ENCODE measurements around the gene RASAL3.

RASAL3 gene

DNA sequence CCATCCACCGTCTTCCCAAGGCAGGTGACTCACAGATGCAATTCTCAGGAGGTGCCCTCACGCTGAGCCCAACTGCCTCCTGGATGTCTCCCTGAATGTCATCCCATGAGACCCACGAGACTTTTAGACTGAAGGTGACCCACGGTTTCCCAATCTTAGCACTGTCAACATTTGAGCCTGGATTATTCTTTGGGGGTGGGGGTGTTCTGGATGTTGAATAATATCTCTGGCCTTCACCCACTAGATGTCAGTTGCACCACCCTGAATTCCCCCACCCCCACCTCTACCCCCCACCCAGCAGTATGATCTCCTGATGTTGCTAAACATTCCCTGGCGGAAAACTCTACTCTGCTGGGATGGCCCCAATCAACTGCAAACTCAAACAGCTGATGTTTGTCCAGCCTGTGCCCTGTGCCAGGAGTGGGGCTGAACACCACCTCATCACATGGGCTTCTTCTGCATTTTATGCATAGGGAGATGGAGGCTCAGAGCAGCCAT, 41.8 kb upstream of the RASAL3 start:
- TF ChIP-seq CTCF (IDR thresholded peaks at IDR 0.05; ENCODE audit: poor library complexity, severe bottlenecking): no peak
- Histone ChIP-seq H3K4me3 (ENCODE audit: severe bottlenecking) (no peak overlapping the region), H3K36me3 (ENCODE audit: low read depth) (no peaks in the 10 kb centered on the region), H3K27ac (ENCODE audit: poor library complexity, severe bottlenecking) (no peak overlapping the region), H3K27me3 (ENCODE audit: insufficient read depth, poor library complexity, severe bottlenecking) (peaks cover 26% of the 10 kb centered on the region), H3K4me1 (ENCODE audit: insufficient read depth, poor library complexity, severe bottlenecking) (no peaks in the 10 kb centered on the region), H3K9me3 (ENCODE audit: severe bottlenecking) (no peaks in the 10 kb centered on the region)
- no peak for ATAC-seq (ENCODE audit: low read depth)
- DNase-seq (ENCODE audit: low spot score): no peak

DNA sequence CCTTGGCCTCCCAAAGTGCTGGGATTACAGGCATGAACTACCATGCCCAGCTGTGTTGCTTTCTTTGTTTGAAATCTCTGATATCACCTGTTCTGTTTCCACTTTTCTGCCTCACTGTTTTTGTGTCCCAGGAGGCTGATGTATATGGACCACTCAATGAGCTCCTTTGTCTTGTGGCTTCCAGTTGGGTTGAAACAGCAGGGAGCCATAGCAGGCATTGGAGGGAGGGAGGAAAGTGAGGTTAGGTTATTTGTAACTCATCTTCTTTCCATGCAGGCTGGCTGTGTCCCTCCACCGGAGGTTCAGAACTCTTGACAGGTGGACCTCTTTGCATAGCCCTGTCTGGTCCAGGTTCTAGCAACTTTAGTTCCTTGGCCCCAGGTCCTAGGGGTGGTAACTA, 37.9 kb upstream of the RASAL3 start:
- H3K4me1 ChIP-seq (ENCODE audit: insufficient read depth, poor library complexity, severe bottlenecking): no peaks in the 10 kb centered on the region
- H3K27ac ChIP-seq (ENCODE audit: poor library complexity, severe bottlenecking): no peak overlapping the region
- H3K4me3 ChIP-seq (ENCODE audit: severe bottlenecking): no peak overlapping the region
- no peak for TF ChIP-seq CTCF (IDR thresholded peaks at IDR 0.05; ENCODE audit: poor library complexity, severe bottlenecking)
- ATAC-seq (ENCODE audit: low read depth) (no peak), DNase-seq (ENCODE audit: low spot score) (no peak)
- no peaks in the 10 kb centered on the region for H3K36me3 ChIP-seq (ENCODE audit: low read depth)
- no peaks in the 10 kb centered on the region for H3K27me3 ChIP-seq (ENCODE audit: insufficient read depth, poor library complexity, severe bottlenecking)
- no peaks in the 10 kb centered on the region for H3K9me3 ChIP-seq (ENCODE audit: severe bottlenecking)

- no peak for DNase-seq (ENCODE audit: low spot score)
- H3K9me3 ChIP-seq (ENCODE audit: severe bottlenecking): no peaks in the 10 kb centered on the region
- H3K27ac ChIP-seq (ENCODE audit: poor library complexity, severe bottlenecking): no peak overlapping the region
Observed at GRCh38 chr19:15501596-15501995, 37.3 kb upstream of the RASAL3 start.

GRCh38 chr19:15498910-15499309, 34.6 kb upstream of the RASAL3 start:
- no peak overlapping the region for H3K4me3 ChIP-seq (ENCODE audit: severe bottlenecking)
- no peak for TF ChIP-seq CTCF (IDR thresholded peaks at IDR 0.05; ENCODE audit: poor library complexity, severe bottlenecking)
- ATAC-seq (ENCODE audit: low read depth) (no peak), DNase-seq (ENCODE audit: low spot score) (no peak)
- no peaks in the 10 kb centered on the region for H3K27me3 ChIP-seq (ENCODE audit: insufficient read depth, poor library complexity, severe bottlenecking)
- no peaks in the 10 kb centered on the region for H3K9me3 ChIP-seq (ENCODE audit: severe bottlenecking)
- H3K27ac ChIP-seq (ENCODE audit: poor library complexity, severe bottlenecking): no peak overlapping the region
- no peaks in the 10 kb centered on the region for H3K36me3 ChIP-seq (ENCODE audit: low read depth)
- H3K4me1 ChIP-seq (ENCODE audit: insufficient read depth, poor library complexity, severe bottlenecking): no peaks in the 10 kb centered on the region

More at GRCh38 chr19:15501596-15501995, 37.3 kb upstream of the RASAL3 start:
- TF ChIP-seq CTCF (IDR thresholded peaks at IDR 0.05; ENCODE audit: poor library complexity, severe bottlenecking): no peak
- Histone ChIP-seq H3K36me3 (ENCODE audit: low read depth) (no peaks in the 10 kb centered on the region), H3K4me1 (ENCODE audit: insufficient read depth, poor library complexity, severe bottlenecking) (no peaks in the 10 kb centered on the region), H3K4me3 (ENCODE audit: severe bottlenecking) (no peak overlapping the region), H3K27me3 (ENCODE audit: insufficient read depth, poor library complexity, severe bottlenecking) (no peaks in the 10 kb centered on the region)
- ATAC-seq (ENCODE audit: low read depth): no peak

GRCh38 chr19:15498156-15498858, 34.0 kb upstream of the RASAL3 start:
- no peak overlapping the region for H3K27ac ChIP-seq (ENCODE audit: poor library complexity, severe bottlenecking)
- no peak for ATAC-seq (ENCODE audit: low read depth)
- H3K9me3 ChIP-seq (ENCODE audit: severe bottlenecking): no peaks in the 10 kb centered on the region
- no peak for DNase-seq (ENCODE audit: low spot score)
- no peaks in the 10 kb centered on the region for H3K27me3 ChIP-seq (ENCODE audit: insufficient read depth, poor library complexity, severe bottlenecking)
- H3K4me1 ChIP-seq (ENCODE audit: insufficient read depth, poor library complexity, severe bottlenecking): no peaks in the 10 kb centered on the region
- no peak for TF ChIP-seq CTCF (IDR thresholded peaks at IDR 0.05; ENCODE audit: poor library complexity, severe bottlenecking)
- H3K36me3 ChIP-seq (ENCODE audit: low read depth): no peaks in the 10 kb centered on the region
- H3K4me3 ChIP-seq (ENCODE audit: severe bottlenecking): no peak overlapping the region

Measured in RWPE2 (cell line).